ENCODE measurements around the gene LRRFIP1. TPM values are rescaled to one million over a fixed set of nuclear protein-coding genes. Genes with fewer than 3 reads are reported as not detected.

LRRFIP1 gene
- total and polyA plus RNA-seq, 9 donors = 27.4 to 71.1 (median 56.1) TPM

- Histone ChIP-seq H3K4me3 (no peak overlapping the region), H3K9me3 (no peaks in the 10 kb centered on the region), H3K27me3 (no peaks in the 10 kb centered on the region), H3K27ac (no peak overlapping the region), H3K4me1 (ENCODE audit: insufficient read depth) (peaks cover 2% of the 10 kb centered on the region), H3K36me3 (no peaks in the 10 kb centered on the region)
- TF ChIP-seq EP300 (IDR thresholded peaks at IDR 0.05) (no peak), CTCF (IDR thresholded peaks at IDR 0.05) (no peak), POLR2A (IDR thresholded peaks at IDR 0.05) (no peak)
- intact Hi-C loops (cut with DNase I) = loop anchor here in 1 of 4 donors (10.0 kb wide), 1 partner anchor 157 kb away; no protein-coding TSS in a partner anchor
- 89 to 94% (median 93%) methylated on average over 9 of the region's 9 CpGs for WGBS, 3 donors
- DNase-seq = peak in 1 of 5 donors; percentile 13
These were observed 39.2 kb upstream of the LRRFIP1 start for GRCh38 chr2:237588044-237588696.

- H3K4me3 ChIP-seq = no peak within 1 kb of the TSS
These were observed 36.9 kb upstream of the LRRFIP1 start, which contains the start of gene RAB17 for GRCh38 chr2:237590272-237591140. TSS of gene RAB17 (minus strand) at chr2:237590734. CDS start at chr2:237586154, 4,580 bp downstream.

GRCh38 chr2:237591141-237591881, 36.1 kb upstream of the LRRFIP1 start:
- peak in 2 of 5 donors; percentile 10 to 14 for DNase-seq
- H3K27me3 ChIP-seq = no peaks in the 10 kb centered on the region
- intact Hi-C loops (cut with DNase I) = loop anchor here in 1 of 4 donors (5.0 kb wide), 1 partner anchor 156 kb away; no protein-coding TSS in a partner anchor
- no peaks in the 10 kb centered on the region for H3K9me3 ChIP-seq
- WGBS, 3 donors = 75 to 78% (median 77%) methylated on average over 19 of the region's 19 CpGs
- TF ChIP-seq CTCF (IDR thresholded peaks at IDR 0.05) (no peak), POLR2A (IDR thresholded peaks at IDR 0.05) (no peak), EP300 (IDR thresholded peaks at IDR 0.05) (no peak)
- peaks cover 2% of the 10 kb centered on the region for H3K4me1 ChIP-seq (ENCODE audit: insufficient read depth)
- no peak overlapping the region for H3K27ac ChIP-seq
- no peak overlapping the region for H3K4me3 ChIP-seq
- H3K36me3 ChIP-seq = no peaks in the 10 kb centered on the region

More at GRCh38 chr2:237590272-237591140, 36.9 kb upstream of the LRRFIP1 start, which contains the start of gene RAB17:
- intact Hi-C loops (cut with DNase I) = loop anchor here in 1 of 4 donors (5.0 kb wide), 1 partner anchor 157 kb away; no protein-coding TSS in a partner anchor
- no peaks in the 10 kb centered on the region for H3K9me3 ChIP-seq
- TF ChIP-seq EP300 (IDR thresholded peaks at IDR 0.05) (no peak), CTCF (IDR thresholded peaks at IDR 0.05) (no peak), POLR2A (IDR thresholded peaks at IDR 0.05) (no peak)
- DNase-seq = peak in 3 of 5 donors; percentile 22 to 55 (median 25)
- H3K36me3 ChIP-seq = no peaks in the 10 kb centered on the region
- no peaks in the 10 kb centered on the region for H3K27me3 ChIP-seq
- H3K27ac ChIP-seq = no peak within 1 kb of the TSS
- H3K4me1 ChIP-seq (ENCODE audit: insufficient read depth) = peaks cover 2% of the 10 kb centered on the region
- WGBS, 3 donors = 48 to 53% (median 51%) methylated on average over 16 of the region's 16 CpGs

Data from ovary (tissue), 9 donors.